GM11168 (cell line): ENCODE results near the gene TMC1.
"Not testable (repeated sequence)": the region's sequence is repeated elsewhere in the genome, so short reads cannot be mapped to it uniquely, and the experiment has no call there.

Source experiments
- in situ Hi-C: fragments of 300-500 bp; cut with MboI; formaldehyde crosslinking; loops from one replicate; pipeline ENCODE4 v1.12.0; 2022; ENCODE audit warnings: low sequenced_read_pairs; ENCODE audit not compliant: unreplicated experiment

Gene TMC1

GRCh38 chr9:72806313-72806809 lies 285.0 kb downstream of the TMC1 start:
- in situ Hi-C loops = not testable (repeated sequence)

GRCh38 chr9:72807765-72808445 lies 286.5 kb downstream of the TMC1 start:
- in situ Hi-C loops = no loop called here

GRCh38 chr9:72808446-72808768 lies 287.0 kb downstream of the TMC1 start:
- in situ Hi-C loops = no loop called here

GRCh38 chr9:72809586-72809985 lies 288.2 kb downstream of the TMC1 start:
- in situ Hi-C loops = no loop called here

GRCh38 chr9:72812559-72813111 lies 291.2 kb downstream of the TMC1 start:
- in situ Hi-C loops = no loop called here

- in situ Hi-C loops = no loop called here
Measured at GRCh38 chr9:72813544-72813943, 292.1 kb downstream of the TMC1 start.

- in situ Hi-C loops = no loop called here
Measured at GRCh38 chr9:72814083-72814597, 292.7 kb downstream of the TMC1 start.

- in situ Hi-C loops = no loop called here
Measured at GRCh38 chr9:72816666-72817065, 295.3 kb downstream of the TMC1 start.

- in situ Hi-C loops = no loop called here
Measured at GRCh38 chr9:72817413-72817812, 296.0 kb downstream of the TMC1 start.

- in situ Hi-C loops = no loop called here
Measured at GRCh38 chr9:72818385-72818784, 297.0 kb downstream of the TMC1 start.

- in situ Hi-C loops = loop anchor here (10.0 kb wide), 1 partner anchor 539 kb away; no protein-coding TSS in a partner anchor
Measured at GRCh38 chr9:72823971-72824370, 302.6 kb downstream of the TMC1 start.

- in situ Hi-C loops = loop anchor here (10.0 kb wide), 1 partner anchor 542 kb away; no protein-coding TSS in a partner anchor
Measured at GRCh38 chr9:72826996-72827949, 305.9 kb downstream of the TMC1 start.

GRCh38 chr9:72827950-72828731 lies 306.7 kb downstream of the TMC1 start:
- in situ Hi-C loops = loop anchor here (10.0 kb wide), 1 partner anchor 543 kb away; no protein-coding TSS in a partner anchor

GRCh38 chr9:72834994-72835393 lies 313.6 kb downstream of the TMC1 start:
- in situ Hi-C loops = no loop called here

GRCh38 chr9:72836790-72837189 lies 315.4 kb downstream of the TMC1 start:
- in situ Hi-C loops = no loop called here

GRCh38 chr9:72839085-72839484 lies 317.7 kb downstream of the TMC1 start:
- in situ Hi-C loops = no loop called here

- in situ Hi-C loops = no loop called here
Measured at GRCh38 chr9:72843520-72844439, 322.4 kb downstream of the TMC1 start.

- in situ Hi-C loops = no loop called here
Measured at GRCh38 chr9:72844440-72844768, 323.0 kb downstream of the TMC1 start.

- in situ Hi-C loops = not testable (repeated sequence)
Measured at GRCh38 chr9:72845052-72845451, 323.6 kb downstream of the TMC1 start.
